Osteoblast (primary cell): ENCODE results near the gene LRP3. TPM values are rescaled to one million over a fixed set of nuclear protein-coding genes. Genes with fewer than 3 reads are reported as not detected.

Source experiments
- DNase-seq: peaks from one replicate; pipeline ENCODE4 v3.0.0; 2011; ENCODE audit warnings: low spot score, mixed read lengths; ENCODE audit not compliant: insufficient read length; ENCODE audit errors: missing footprints
- H2AFZ ChIP-seq: 2 replicates; pipeline ENCODE4 v1.6.0; 2011; ENCODE audit warnings: mild to moderate bottlenecking, low read length
- H3K27ac ChIP-seq: 2 replicates; pipeline ENCODE4 v1.5.1; 2011; ENCODE audit warnings: mild to moderate bottlenecking, low read depth, low read length, moderate library complexity
- H3K27me3 ChIP-seq: 2 replicates; pipeline ENCODE4 v1.6.0; 2012; ENCODE audit warnings: mild to moderate bottlenecking, control low read depth, inconsistent platforms, low read length, moderate library complexity; ENCODE audit not compliant: insufficient read depth
- H3K36me3 ChIP-seq: 2 replicates; pipeline ENCODE4 v1.5.1; 2011; ENCODE audit warnings: mild to moderate bottlenecking, low read length, control low read depth, moderate library complexity; ENCODE audit not compliant: insufficient read depth
- H3K4me1 ChIP-seq: 2 replicates; pipeline ENCODE4 v1.5.1; 2011; ENCODE audit warnings: mild to moderate bottlenecking, low read length, control low read depth, moderate library complexity; ENCODE audit not compliant: insufficient read depth
- H3K4me2 ChIP-seq: 2 replicates; pipeline ENCODE4 v1.6.0; 2011; ENCODE audit warnings: mild to moderate bottlenecking, low read length; ENCODE audit not compliant: insufficient read depth
- H3K4me3 ChIP-seq: fragments of 200-600 bp; sonication (generic); 3 replicates; pipeline ENCODE4 v1.5.1; 2012; ENCODE audit warnings: mild to moderate bottlenecking, low read length, inconsistent platforms; ENCODE audit not compliant: insufficient read depth
- H3K79me2 ChIP-seq: 2 replicates; pipeline ENCODE4 v1.6.0; 2012; ENCODE audit warnings: mild to moderate bottlenecking, low read length, control low read depth, inconsistent platforms; ENCODE audit not compliant: insufficient read depth
- H3K9me3 ChIP-seq: 2 replicates; pipeline ENCODE4 v1.5.1; 2011; ENCODE audit warnings: low read depth, low read length, control low read depth
- H4K20me1 ChIP-seq: 2 replicates; pipeline ENCODE4 v1.6.0; 2012; ENCODE audit warnings: mild to moderate bottlenecking, low read length, control low read depth; ENCODE audit not compliant: insufficient read depth
- total RNA-seq: library from RNA; depleted of rRNA; stranded (reverse); fragments of >200 nt; gene quantifications from 2 replicates; pipeline ENCODE4 v1.2.3, GENCODE V29; 2012
- TF ChIP-seq, protein P1 (sequence below): IDR thresholded peaks from 2 replicates; pipeline ENCODE4 v1.5.1; 2011; ENCODE audit warnings: mild to moderate bottlenecking, low read depth, low read length, moderate library complexity; ENCODE audit errors: extremely low read depth

LRP3 gene
- total RNA-seq, 1 donor = 38.4 TPM

DNA sequence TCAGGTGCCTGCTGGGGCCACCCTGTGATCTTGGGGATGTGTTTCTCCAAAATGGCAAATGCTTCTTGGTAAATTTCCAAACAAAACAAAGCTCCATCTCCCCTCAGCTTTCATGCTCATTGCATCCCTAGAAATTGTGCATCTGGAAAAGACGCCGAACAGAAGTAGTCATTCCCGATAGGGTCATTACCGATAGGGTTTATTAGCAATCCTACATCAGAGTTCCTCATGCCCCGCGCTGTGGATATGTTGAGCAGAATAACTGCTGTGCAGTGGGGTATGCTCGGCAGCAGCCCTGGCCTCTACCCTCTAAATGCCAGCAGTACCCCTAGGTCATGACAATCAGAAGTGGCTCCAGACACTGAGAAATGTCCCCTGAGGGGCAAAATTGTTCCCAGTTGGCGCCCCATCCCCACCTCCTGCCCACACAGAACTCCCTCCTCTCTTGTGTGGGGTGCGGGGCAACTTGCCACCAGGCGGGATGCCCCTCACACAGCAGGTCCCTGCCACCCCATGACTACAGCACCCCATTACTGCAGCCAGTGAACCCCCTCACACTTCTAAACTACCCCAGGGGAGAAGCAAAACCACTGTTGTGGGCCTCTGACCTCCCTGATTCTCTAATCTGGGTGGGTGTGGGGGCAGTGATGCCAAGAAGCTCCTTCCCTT is 44.5 kb downstream of the LRP3 start:
- Histone ChIP-seq H3K4me2 (no peak overlapping the region), H3K36me3 (no peaks in the 10 kb centered on the region), H3K4me3 (no peak overlapping the region), H3K79me2 (no peaks in the 10 kb centered on the region), H2AFZ (no peak overlapping the region), H4K20me1 (no peaks in the 10 kb centered on the region), H3K27me3 (no peaks in the 10 kb centered on the region), H3K9me3 (no peaks in the 10 kb centered on the region), H3K27ac (no peak overlapping the region), H3K4me1 (no peaks in the 10 kb centered on the region)
- no peak for DNase-seq
- TF ChIP-seq, protein P1, sequence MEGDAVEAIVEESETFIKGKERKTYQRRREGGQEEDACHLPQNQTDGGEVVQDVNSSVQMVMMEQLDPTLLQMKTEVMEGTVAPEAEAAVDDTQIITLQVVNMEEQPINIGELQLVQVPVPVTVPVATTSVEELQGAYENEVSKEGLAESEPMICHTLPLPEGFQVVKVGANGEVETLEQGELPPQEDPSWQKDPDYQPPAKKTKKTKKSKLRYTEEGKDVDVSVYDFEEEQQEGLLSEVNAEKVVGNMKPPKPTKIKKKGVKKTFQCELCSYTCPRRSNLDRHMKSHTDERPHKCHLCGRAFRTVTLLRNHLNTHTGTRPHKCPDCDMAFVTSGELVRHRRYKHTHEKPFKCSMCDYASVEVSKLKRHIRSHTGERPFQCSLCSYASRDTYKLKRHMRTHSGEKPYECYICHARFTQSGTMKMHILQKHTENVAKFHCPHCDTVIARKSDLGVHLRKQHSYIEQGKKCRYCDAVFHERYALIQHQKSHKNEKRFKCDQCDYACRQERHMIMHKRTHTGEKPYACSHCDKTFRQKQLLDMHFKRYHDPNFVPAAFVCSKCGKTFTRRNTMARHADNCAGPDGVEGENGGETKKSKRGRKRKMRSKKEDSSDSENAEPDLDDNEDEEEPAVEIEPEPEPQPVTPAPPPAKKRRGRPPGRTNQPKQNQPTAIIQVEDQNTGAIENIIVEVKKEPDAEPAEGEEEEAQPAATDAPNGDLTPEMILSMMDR = no peak

- TF ChIP-seq, protein P1 = no peak
- no peak overlapping the region for H3K4me3 ChIP-seq
- no peaks in the 10 kb centered on the region for H3K36me3 ChIP-seq
- no peaks in the 10 kb centered on the region for H3K27me3 ChIP-seq
- H3K9me3 ChIP-seq = no peaks in the 10 kb centered on the region
- no peak overlapping the region for H3K27ac ChIP-seq
- H2AFZ ChIP-seq = no peak overlapping the region
- DNase-seq = no peak
- H3K4me1 ChIP-seq = no peaks in the 10 kb centered on the region
- H3K4me2 ChIP-seq = no peak overlapping the region
- no peaks in the 10 kb centered on the region for H3K79me2 ChIP-seq
- H4K20me1 ChIP-seq = no peaks in the 10 kb centered on the region
Measured at GRCh38 chr19:33239223-33239975, 45.3 kb downstream of the LRP3 start.

DNA sequence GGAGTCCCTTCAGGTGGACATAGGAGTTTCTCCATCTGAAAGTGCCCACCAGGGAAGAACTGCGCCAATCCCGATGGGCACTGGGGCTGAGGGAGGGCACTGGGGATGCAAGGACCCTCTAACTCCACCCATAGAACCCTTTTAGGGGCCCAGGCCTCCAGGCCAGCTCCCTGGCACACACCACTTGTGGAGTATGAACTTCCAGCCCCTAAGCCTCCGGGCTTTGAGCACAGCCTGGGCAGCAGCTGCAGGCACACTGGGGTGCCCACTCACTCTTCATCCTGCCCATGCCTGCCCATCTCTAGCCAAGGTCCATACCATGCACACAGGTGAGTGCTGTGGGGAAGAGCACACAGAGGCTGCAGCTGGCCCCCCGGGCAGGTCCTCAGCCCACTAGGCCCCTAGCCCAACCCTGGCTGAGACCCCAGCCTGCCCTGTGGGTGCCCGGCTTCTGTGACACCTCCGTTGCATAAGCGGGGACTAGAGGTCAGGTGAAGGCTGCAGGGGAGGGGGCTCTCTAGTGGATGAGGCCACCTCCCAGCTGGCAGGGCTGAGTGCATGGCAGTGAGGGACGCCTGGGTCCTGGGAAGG is 46.1 kb downstream of the LRP3 start:
- TF ChIP-seq, protein P1 = no peak
- no peak for DNase-seq
- H3K4me3 ChIP-seq = no peak overlapping the region

DNA sequence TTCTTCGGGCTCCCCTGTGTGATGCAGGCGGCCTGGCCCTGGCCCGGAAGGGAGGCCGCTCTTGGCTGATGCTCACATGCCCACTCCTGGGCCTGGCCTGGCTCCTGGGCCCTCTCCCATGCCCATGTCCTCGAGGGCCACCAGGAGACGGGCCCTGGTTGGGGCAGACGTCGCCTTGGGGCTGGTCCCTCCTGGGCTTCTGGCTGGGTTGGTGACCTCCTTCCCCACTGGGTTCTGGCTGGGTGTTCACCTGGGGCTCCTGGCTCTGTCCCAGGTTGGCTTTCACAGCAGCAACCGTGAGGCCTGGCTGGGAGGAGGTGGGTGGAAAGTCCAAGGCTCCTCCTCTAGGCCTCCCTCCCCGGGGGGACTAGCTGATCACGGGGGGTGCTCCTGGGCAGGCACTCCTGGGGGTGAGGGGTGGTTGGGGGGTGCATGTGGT is 47.0 kb downstream of the LRP3 start:
- Histone ChIP-seq H3K79me2 (no peaks in the 10 kb centered on the region), H3K9me3 (no peaks in the 10 kb centered on the region), H3K4me3 (no peak overlapping the region), H2AFZ (no peak overlapping the region), H3K4me2 (no peak overlapping the region), H3K27me3 (no peaks in the 10 kb centered on the region), H4K20me1 (no peaks in the 10 kb centered on the region), H3K36me3 (no peaks in the 10 kb centered on the region), H3K27ac (no peak overlapping the region), H3K4me1 (no peaks in the 10 kb centered on the region)
- TF ChIP-seq, protein P1 = no peak
- no peak for DNase-seq

More for the DNA sequence above, 46.1 kb downstream of the LRP3 start:
- no peak overlapping the region for H2AFZ ChIP-seq
- no peaks in the 10 kb centered on the region for H3K4me1 ChIP-seq
- no peaks in the 10 kb centered on the region for H3K9me3 ChIP-seq
- no peak overlapping the region for H3K27ac ChIP-seq
- H3K27me3 ChIP-seq = no peaks in the 10 kb centered on the region
- H3K36me3 ChIP-seq = no peaks in the 10 kb centered on the region
- no peak overlapping the region for H3K4me2 ChIP-seq
- H3K79me2 ChIP-seq = no peaks in the 10 kb centered on the region
- H4K20me1 ChIP-seq = no peaks in the 10 kb centered on the region
